ENCODE data around the gene APOO.

DNA sequence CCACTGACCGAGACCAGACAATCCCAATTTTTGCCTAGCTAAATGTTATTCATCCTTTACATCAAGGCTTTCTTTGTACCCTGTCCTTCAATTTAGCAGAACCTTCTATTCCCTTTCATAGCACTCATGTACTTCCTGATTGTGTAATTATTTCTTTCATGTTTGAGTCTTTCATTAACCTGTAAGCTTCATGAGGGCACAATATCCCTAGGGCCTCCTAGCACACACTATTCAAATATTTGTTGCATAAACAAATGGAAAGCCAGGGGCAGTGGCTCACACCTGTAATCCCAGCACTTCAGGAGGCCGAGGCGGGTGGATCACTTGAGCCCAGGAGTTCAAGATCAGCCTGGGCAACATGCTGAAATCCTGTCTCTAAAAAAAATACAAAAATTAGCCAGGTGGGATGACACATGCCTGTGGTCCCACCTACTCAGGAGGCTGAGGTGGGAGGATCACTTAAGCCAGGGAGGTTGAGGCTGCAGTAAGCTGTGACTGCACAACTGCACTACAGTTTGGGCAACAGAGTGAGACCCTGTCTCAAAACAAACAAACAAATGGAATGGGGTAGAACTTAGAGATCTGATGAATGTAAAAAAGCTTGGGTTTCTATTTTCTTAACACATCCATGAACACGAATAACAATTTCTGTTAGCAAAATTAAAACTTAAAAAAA is 65.8 kb downstream of the APOO start:
- TF ChIP-seq, protein P1, sequence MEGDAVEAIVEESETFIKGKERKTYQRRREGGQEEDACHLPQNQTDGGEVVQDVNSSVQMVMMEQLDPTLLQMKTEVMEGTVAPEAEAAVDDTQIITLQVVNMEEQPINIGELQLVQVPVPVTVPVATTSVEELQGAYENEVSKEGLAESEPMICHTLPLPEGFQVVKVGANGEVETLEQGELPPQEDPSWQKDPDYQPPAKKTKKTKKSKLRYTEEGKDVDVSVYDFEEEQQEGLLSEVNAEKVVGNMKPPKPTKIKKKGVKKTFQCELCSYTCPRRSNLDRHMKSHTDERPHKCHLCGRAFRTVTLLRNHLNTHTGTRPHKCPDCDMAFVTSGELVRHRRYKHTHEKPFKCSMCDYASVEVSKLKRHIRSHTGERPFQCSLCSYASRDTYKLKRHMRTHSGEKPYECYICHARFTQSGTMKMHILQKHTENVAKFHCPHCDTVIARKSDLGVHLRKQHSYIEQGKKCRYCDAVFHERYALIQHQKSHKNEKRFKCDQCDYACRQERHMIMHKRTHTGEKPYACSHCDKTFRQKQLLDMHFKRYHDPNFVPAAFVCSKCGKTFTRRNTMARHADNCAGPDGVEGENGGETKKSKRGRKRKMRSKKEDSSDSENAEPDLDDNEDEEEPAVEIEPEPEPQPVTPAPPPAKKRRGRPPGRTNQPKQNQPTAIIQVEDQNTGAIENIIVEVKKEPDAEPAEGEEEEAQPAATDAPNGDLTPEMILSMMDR (IDR thresholded peaks at IDR 0.05; ENCODE audit: insufficient read depth, low read depth, low read length), result no peak
- TF ChIP-seq EZH2 (IDR thresholded peaks at IDR 0.05; ENCODE audit: insufficient read depth, low read length), result no peak
